Stimulated activated CD4-positive, alpha-beta T cell treated with anti-CD3 and anti-CD28 coated beads, Interleukin-15, amount 100 ng/mL, for 48 hours (primary cell): Measurements from ENCODE around the gene TLK2.
"Not testable (repeated sequence)": the region's sequence is repeated elsewhere in the genome, so short reads cannot be mapped to it uniquely, and the experiment has no call there.

Source experiments
- DNase-seq, 2 donors: peaks; one replicate each; pipeline ENCODE4 v3.0.0-alpha.2; 2020; ENCODE audit warnings: low read depth in 2 of 2

The TLK2 gene

DNA sequence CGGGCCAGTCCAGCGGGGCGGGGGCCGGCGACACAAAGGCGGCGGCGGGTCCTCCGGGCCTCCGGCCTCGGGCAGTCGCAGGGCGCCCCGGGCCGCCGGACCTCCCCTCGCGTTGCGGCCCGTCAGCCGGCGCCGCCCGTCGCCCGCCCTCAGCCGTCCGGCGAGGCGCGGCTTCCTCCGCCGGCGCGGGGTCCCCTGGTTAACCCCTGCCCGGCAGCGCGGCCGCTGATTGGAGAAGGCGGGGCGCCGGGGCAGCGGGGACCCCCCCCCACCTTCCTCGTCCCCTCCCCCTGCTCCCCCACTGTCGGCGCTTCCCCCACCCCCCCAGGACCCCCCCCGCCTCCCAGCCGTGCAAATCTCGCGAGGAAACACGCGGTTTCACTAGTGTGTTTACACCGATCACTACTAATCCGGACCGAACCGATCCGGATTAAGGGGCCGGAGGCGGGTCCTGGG, at the start of gene TLK2:
Gene TLK2, plus strand, starts transcription at position 402 of the 456 bp plus-strand sequence. CDS start 2,301 bp downstream, outside the sequence.
- peak; percentile 58 to 79 for DNase-seq

DNA sequence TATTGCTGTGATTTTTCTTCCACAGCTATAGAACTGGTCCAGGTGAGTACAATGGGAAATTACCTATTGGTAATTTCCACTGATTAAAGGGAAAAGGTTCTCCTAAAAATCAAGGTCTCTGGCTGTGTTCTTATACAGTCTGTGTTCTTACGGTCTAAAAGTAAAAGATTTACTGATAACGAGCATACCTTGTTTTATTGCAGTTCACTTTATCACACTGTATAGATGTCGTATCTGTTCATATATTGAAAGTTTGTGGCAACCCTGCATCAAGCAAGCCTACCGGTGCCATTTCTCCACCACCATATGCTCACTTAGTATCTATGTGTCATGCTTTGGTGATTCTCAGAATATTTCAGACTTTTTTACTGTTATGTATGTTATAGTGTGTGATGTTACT, 43.4 kb upstream of the TLK2 start:
- not testable (repeated sequence) for DNase-seq

DNA sequence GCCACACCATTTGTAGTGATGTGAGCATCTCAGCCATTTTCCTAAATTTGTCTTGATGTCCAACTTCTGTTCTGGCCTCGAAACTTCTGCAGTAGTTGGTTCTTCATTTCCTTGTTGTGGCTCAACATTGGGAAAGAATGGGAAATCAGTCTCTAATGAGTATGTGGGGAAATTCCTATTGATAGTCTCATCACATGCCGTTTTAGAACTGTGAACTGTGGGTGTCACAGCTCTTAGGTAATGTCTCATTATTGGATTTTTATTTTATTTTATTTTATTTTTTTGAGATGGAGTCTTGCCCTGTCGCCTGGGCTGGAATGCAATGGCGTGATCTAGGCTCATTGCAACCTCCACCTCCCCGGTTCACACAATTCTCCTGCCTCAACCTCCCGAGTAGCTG, 37.4 kb upstream of the TLK2 start:
- not testable (repeated sequence) for DNase-seq

DNA sequence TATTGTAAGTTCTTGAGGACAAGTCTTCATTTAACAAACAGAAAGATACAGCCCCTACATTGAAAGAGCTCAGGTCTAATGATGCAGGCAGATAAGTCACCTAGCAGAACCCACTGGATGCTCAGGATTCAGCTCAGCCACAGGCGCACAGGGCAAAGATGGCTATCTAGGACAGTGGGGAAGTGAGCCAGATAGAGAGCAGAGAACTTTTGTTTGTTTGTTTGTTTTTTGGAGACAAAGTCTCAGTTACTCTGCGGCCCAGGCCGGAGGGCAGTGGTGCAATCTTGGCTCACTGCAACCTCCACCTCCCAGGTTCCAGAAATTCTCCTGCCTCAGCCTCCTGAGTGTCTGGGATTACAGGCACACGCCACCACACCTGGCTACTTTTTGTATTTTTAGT, 34.6 kb upstream of the TLK2 start:
- no peak for DNase-seq

DNA sequence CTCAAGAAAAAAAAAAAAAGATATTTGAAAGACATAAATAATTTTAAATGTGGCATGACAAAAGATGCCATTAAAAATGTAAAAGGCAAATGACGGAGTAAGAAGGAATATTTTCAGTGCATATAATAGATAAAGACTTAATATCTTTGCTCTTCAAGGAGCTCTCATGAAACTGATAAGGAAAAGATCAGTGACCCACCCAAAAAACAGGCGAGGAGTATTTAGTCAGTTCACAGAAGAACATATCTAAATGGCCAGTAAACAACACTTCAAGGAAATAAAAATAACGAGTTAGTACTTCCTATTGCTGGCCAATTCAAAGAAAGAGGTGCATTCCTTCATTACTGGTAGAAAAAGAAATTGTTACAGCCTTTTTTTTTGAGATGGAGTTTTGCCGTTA, 32.8 kb upstream of the TLK2 start:
- not testable (repeated sequence) for DNase-seq

DNA sequence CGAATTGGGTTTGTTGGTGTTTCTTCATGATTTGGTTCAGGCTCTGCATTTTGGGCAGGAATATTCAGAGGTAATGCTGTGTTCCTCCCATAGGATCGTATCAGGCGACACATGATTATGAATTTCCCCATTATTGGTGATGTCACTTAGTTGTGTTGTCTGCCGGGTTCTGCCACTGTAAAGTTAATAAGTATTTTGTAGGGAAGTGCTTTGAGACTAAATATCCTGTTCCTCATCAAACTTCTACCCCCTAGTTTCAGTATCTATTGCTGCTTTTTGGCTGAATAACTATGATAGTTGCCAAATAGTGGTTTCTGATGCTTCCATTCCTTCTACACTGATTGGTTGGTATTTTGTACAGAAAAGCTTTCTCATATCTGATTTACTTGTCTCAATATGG, 26.4 kb upstream of the TLK2 start:
- not testable (repeated sequence) for DNase-seq

DNA sequence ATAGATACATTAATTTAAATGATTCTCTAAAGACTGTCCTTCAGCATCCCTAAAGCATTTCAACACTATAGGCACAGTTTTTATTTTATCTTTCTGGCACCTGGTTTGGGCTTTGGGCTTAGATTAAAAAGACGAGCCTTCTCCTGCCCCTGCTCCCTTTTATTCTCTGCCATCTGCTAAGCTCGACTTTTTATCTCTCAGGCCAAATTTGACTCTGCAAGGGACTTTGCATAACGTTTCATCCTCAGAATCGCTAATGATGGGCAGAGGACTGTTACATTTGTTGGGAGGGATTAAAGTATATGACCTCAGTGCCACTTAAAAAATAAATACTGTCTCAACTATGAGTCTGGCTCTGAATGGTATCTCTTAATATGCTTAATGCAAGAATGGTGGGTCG, 25.6 kb upstream of the TLK2 start:
- not testable (repeated sequence) for DNase-seq

DNA sequence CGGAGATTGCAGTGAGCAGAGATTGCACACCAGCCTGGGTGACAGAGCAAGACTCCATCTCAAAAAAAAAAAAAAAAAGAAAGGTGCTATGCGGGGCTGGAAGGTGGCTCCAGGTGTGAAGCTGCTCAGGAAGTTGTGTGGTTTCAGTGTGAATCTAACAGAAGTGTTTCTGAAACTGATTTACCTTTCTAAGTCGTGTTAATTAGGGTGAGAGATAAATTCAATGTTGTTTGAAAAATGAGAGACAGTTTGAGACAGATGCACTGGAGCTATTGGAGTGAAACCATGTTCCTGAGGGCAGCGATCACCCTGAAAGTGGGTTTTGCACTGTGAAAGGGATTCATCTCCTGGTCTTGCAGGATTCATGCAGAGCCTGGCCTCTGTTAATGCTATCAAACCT, 25.0 kb upstream of the TLK2 start:
- not testable (repeated sequence) for DNase-seq

DNA sequence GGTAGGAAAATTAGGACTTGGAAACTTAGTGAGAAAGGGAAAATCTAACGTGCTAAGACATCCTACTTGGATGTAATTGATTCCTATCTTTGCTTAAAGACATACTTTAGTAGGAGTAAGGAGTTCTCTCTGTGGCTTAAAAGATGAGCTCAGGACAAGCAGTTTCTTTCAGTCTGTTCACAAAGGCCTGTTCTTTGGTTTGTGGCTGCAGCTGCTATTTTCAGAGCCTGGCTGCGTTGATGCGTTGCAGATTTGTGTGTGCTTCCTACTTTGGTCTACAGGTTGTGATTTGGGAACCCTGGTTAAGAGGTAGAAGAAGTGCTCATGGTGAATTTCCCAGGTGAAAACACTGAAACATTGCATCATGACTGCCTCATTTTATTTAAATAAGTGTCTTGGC, 24.5 kb upstream of the TLK2 start:
- DNase-seq = not testable (repeated sequence)

DNA sequence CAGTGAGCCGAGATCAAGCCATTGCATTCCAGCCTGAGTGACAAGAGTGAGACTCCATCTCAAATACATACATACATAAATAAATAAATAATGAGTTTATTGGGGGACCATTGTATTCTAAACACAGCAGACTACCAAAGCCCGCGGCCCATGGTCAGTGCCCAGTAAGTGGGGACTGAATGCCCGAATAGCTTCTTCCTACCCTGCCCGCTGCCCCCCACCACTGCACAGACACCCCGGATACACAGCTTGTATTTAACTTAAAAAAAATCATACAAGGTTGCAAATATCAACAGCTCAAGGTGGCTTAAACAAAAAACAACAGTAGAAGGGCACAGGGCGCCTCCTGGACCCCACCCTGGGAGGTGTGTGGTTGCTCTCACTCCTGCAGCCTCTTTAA, 22.6 kb upstream of the TLK2 start:
- no peak for DNase-seq

DNA sequence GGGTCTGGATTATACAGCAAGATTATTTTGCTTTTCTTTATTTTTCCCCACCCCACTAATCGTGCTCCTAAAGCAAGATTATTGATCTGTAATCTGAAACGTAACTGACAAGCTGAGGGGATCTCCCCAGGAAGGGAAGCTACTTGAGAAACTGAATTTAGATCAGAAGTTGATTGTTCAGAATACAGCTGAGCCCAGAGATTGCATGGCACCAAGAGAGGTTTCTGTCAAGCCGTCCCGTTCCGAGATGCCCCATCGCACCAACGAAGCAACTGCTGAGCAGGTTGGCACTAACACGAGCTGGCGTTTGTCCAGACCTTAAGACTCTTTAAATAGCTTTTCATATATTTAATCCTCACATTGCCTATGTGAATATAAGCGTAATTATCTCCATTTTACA, 20.1 kb upstream of the TLK2 start:
- DNase-seq = not testable (repeated sequence)

DNA sequence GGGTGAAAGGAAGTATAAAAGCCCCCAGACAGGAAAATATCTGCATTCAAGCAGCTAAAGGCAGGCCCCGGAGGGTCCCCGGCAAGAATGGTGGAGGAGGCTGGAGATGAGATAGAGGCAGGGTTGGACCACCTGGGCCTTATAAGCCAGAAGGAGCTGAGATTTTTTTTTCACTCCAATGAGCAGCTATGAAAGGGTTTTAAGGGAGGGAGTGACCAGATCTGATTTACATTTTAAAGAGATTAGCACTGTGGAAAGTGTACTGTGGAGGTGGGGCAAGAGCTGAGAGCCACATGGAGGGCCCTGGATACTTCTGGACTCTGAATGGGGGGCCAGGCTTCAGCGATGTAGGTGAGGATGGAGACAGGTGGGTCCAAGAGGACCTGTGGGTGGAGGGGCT, 14.2 kb upstream of the TLK2 start:
- not testable (repeated sequence) for DNase-seq

DNA sequence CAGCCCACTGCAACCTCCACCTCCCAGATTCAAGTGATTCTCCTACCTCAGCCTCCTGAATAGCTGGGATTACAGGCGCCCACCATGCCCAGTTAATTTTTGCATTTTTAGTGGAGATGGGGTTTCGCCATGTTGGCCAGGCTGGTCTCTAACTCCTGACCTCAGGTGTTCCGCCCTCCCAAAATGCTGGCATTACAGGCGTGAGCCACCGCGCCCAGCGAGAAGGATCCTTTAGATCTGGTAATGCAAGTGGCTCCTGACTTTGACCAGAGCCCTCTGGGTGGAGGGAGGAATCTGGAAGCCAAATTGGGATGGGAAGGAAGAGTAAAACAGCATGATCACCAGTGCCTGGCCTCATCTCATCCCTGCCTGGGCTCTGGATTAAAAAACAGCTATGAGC, 13.4 kb upstream of the TLK2 start:
- DNase-seq = not testable (repeated sequence)

DNA sequence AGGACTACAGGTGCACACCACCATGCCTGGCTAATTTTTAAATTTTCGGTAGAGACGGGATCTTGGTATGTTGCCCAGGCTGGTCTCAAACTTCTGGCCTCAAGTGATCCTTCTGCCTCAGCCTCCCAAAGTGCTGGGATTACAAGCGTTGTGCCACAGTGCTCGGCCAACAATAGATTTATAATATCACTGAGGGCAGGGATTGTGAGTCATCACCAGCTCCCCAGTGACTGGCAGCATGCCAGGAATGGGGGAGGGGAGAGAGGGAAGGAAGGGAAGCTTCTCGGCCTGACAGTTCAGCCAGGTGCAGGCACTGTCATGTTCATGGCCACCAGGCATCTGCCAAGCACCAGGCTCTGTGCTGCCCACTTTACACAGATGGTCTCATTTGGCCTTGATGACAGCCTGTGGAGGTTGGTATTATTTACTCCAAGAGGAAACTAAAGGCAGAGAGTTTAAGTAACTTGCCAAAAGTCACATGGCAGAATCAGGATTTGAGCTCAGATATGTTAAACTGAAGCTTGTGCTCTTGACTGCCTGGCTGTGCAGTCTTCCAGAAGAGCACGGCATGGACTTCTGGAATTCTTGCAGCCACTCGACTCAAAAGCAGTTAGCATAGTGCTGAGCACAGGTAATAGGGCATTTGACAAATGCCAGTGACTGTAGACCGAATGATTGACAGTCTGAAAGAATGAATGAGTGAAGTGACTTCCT, 7.8 kb upstream of the TLK2 start:
- peak in 1 of 2 donors; percentile 41 for DNase-seq

DNA sequence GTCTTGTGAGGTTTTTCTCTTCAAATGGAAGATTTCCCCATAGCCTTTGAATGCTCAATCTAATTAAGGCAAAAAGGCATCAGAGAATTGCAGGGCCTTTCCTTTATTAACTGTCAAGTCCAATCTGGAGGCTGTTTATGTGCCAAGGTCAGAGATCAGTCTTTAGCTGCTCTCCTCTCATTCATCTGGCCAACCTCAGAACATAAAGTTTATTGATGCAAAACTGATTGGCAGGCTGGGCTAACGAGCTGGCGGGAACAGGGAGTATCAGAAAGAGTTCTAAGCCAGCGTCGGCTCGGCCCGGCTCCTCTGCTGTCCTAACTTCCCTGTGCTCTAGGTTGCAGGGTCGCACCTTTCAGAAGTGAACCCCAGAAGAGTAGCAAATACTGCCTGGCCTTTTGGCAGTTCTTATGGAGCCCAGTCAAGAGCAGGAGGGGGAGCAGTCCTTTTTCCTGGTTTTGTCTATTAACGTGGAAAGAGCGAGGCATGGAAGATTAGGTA, 7.2 kb upstream of the TLK2 start:
- not testable (repeated sequence) for DNase-seq

DNA sequence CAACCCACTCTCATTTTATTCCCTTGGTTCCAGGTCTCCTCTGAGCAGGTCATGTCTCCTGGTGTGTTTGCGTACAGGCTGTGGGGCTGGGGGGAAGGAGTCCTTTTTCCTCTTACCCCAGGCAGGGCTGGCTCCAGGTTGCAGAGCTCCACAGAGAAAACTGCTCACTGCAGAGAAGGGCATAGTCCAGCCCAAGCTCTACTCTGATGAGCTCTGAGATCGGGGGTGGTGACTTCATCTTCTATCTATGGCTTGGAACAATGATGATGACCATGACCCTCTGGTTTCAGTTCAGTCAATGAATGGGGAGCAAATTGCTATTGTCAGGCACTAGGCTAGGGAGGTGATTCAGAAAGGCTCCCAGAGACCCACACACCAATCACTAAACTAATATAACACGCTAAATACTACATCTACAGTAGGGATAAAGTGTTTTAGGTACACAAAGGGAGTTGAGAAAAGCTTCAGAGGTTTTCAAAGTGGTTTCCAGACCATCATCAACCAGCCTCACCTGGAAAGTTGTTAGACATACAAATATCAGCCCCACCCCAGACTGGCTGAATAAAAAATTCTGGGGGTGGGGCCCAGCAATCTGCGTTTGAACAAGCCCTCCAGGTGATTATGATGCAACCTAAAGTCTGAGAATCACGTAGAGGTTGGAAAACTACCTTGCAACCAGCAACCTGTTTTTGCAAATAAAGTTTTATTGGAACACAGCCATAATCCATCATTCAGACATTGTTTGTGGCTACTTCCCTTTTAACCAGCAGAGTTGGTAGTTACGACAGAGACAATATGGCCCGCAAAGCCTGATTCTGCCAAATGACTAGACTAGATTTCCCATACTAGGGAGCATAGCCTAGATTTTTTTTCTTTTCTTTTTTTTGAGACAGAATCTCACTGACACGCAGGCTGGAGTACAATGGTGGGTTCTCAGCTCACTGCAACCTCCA, 5.3 kb upstream of the TLK2 start:
- not testable (repeated sequence) for DNase-seq

DNA sequence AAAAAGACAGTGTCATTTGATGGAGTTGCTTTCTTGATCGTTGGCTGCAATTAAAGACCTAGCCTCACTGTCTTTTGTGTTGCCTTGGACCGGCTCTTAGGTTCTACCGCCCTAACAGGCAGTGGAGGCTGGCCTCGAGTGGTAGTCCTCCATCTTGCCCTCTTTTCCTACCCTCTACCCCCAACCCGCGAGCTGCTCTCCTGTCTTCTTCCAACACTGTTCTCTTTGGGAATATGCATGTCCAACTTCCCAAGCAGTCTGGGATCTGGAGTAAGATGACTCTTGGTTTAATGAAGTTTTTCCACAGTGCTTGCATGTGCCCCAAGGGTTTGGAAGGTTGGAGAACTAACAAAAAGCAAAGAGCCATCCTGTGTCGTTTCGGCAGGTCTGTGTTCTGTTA, 1.5 kb upstream of the TLK2 start:
- not testable (repeated sequence) for DNase-seq

DNA sequence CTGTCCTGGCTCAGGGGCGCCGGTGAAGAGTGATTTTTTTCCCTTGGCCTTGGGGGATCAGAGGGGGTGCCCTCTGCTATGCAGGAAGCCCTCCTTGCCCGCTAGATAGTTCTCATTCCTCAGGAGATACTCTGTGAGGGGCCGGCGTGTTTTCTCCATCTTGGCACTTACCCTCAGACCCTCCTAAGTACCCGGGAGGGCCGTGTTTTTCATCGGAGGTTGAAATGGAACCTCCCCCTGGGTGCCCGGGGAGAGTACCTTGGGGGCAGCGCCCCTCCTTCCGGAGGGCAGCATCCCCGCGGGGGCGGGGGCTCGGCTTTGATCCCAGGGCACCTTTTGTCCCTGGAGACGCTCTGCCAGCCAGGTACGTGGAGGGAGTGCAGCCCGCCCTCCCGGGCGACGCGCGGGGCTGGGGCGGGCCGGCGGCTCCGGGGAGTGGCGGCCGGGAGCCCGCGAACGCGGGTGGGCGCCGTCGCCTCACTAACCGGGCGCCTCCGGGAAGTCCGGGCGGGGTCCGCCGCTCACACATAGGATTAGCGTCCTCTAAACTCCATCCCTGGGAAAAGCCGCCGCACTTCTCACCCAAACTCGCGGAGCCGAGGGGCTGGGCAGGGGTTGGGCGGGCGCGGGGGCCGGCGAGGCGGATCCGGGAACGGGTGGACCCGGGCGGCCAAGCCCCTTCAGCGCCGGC, 762 bp upstream of the TLK2 start:
- DNase-seq = peak in 1 of 2 donors; percentile 14

DNA sequence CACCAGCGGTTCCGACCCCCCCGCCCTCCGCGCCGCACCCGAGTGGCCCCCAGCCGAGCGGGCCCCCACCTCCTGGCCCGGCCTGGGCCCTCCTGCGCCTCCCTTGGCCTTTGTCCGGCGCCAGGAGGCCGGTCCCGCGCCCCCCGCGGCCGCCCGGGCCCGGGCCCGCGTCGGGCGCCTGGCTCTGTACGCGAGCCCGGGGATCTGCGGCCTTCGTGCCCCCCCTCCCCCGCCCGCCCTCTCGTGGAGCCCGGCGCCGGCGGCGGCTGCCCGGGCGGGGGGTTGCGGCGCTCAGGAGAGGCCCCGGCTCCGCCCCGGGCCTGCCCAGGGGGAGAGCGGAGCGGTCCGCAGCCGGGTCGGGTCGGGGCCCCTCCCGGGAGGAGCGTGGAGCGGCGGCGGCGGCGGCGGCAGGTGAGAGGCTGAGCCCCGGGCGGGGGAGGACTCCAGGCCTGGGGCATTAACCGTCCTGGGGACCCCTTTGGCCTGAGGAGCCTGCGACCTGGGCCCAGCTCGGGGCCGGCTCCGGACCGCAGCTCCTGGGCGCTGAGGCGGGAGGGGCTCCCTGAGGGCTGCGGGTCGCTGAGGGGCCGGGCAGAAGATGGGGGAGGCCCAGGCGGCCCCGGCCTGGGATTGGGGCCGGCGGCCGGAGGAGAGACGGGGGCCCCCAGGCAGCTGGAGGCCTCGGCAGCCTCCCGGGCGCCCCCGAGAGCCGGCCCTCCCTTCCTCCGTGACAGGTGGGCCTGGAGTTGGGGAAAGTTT, 434 bp downstream of the TLK2 start:
- DNase-seq = peak in 1 of 2 donors; percentile 11

DNA sequence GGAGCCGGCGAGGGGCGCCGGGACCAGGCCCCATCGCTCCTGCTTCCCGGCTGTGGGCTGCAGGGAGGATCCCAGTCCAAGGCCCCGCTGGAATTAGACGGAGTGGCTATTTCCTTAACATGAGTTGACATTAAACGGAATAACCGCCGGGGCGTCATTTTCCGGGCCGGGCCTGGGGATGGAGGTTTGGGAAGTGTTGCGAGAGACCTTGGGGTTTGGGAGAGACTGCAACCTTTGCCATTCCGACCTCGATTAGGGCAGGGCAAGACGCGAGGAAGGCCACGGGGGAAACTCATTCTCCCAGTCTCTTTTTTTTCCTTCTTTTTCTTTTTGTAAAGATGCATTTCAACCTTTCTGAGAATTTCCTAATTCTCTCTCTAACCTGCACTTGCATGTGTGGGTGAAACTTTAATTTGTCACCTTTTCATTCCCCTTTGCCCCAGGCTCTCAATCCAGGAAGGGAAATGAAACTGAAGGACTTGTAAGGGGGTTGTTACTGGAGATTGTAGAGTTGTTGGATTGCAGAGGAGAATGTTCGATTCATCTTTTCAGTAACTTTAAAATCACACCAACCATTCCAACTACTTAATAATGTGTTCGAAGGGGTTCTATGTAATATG, 1.1 kb downstream of the TLK2 start:
- DNase-seq = not testable (repeated sequence)

DNA sequence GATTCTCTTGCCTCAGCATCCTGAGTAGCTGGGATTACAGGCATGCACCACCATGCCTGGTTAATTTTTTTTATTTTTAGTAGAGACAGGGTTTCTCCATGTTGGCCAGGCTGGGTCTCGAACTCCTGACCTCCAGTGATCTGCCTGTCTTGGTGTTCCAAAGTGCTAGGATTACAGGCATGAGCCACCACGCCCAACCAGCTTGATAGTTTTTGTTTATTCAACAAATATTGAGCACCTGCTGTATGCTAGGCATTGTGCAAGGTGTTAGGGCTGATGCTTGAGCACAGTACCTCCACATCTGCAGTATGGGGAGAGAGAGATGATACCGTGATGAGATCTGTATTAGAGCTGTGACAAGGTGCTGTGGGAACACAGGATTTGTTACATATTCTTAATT, 3.9 kb downstream of the TLK2 start:
- not testable (repeated sequence) for DNase-seq
